Right lobe of liver (tissue), 6 donors: ENCODE results near the gene PODXL2. TPM values are rescaled to one million over a fixed set of nuclear protein-coding genes. Genes with fewer than 3 reads are reported as not detected.

Experiments
- ATAC-seq, 4 donors: fragments of 200-7000 bp; cut with Tn5 transposase; one replicate each; pipeline ENCODE4 v1.9.1; 2020; ENCODE audit warnings: mild to moderate bottlenecking in 4 of 4, moderate library complexity in 4 of 4
- DNase-seq, 3 donors: peaks; one replicate each; pipeline ENCODE4 v3.0.0-alpha.2; 2020
- H3K27ac ChIP-seq, 3 donors: fragments of 200-600 bp; one replicate each; pipeline ENCODE4 v1.8.0; 2022
- H3K27me3 ChIP-seq, 2 donors: fragments of 200-600 bp; one replicate each; pipeline ENCODE4 v1.8.0; 2022
- H3K36me3 ChIP-seq, 4 donors: fragments of 200-600 bp; sonication (generic) in 1 of 4; one replicate each; pipeline versions ENCODE4 v1.5.1 to v1.8.0; 2017 to 2022; ENCODE audit warnings: control low read depth in 1 of 4
- H3K4me1 ChIP-seq, 4 donors: fragments of 200-600 bp; sonication (generic) in 1 of 4; one replicate each; pipeline versions ENCODE4 v1.5.1 to v1.8.0; 2017 to 2022; ENCODE audit warnings: control low read depth in 1 of 4
- H3K4me3 ChIP-seq, 3 donors: fragments of 200-600 bp; one replicate each; pipeline ENCODE4 v1.8.0; 2022
- H3K9me3 ChIP-seq, 4 donors: fragments of 200-600 bp; sonication (generic) in 1 of 4; one replicate each; pipeline versions ENCODE4 v1.5.1 to v1.8.0; 2017 to 2022; ENCODE audit warnings: control low read depth in 1 of 4
- CTCF ChIP-seq, 4 donors: fragments of 200-600 bp in 3 of 4; fragments of 450-650 bp in 1 of 4; IDR thresholded peaks; one replicate each; pipeline versions ENCODE4 v1.5.1 to v1.8.0; 2016 to 2022; ENCODE audit warnings: antibody characterized with exemption in 4 of 4, mild to moderate bottlenecking in 2 of 4
- POLR2A ChIP-seq: fragments of 450-650 bp; IDR thresholded peaks from one replicate; pipeline ENCODE4 v1.6.1; 2017; ENCODE audit warnings: antibody characterized with exemption, mild to moderate bottlenecking
- WGBS: methylation state at CpG from one replicate; pipeline ENCODE4 v1.1.6; 2018; ENCODE audit warnings: low coverage, low lambda C conversion rate; ENCODE audit not compliant: insufficient coverage; ENCODE audit errors: missing lambda C conversion rate; 5-methylcytosine and 5-hydroxymethylcytosine counted together
- intact Hi-C, 2 donors: fragments of 100-400 bp; cut with DNase I; formaldehyde crosslinking; loops; one replicate each; pipeline versions ENCODE4 v1.11.2 to v1.14.1; 2022
- total RNA-seq, 6 experiments: library from RNA; depleted of rRNA in 2 of 6; stranded (reverse); fragments of >200 nt in 2 of 6; fragmentation: NEBNext Ultra II Directional in 3 of 6; extraction: Animal tissue kit (Norgen Biotek cat#: 25700) in 3 of 6; gene quantifications; one replicate each; pipeline versions ENCODE4 v1.1.0 to v1.2.4, GENCODE V29; 2016 to 2023
- donor health status: DM: no; HTN: yes; CAD: no.
- donor health status: DM: no; HTN: no; CAD: no.
- donor health status: DM: no; HTN: no; CAD: no.
- donor health status: DM: no; HTN: yes; CAD: no.
- donor health status: DM: no; HTN: yes; CAD: no.

PODXL2 gene
- total RNA-seq, 6 experiments from 2014 or later, result 0.19 to 1.6 (median 0.63) TPM

GRCh38 chr3:127675651-127676391 lies 46.8 kb downstream of the PODXL2 start:
- intact Hi-C loops, result loop anchor here in 1 of 2 donors (10.0 kb wide), 1 partner anchor 289 kb away; no protein-coding TSS in a partner anchor
- Histone ChIP-seq H3K27ac (no peak overlapping the region), H3K27me3 (no peaks in the 10 kb centered on the region), H3K9me3 (no peaks in the 10 kb centered on the region), H3K36me3 (no peaks in the 10 kb centered on the region), H3K4me1 (peaks cover 0 to 10% (median 3%) of the 10 kb centered on the region in 4 donors), H3K4me3 (no peak overlapping the region)
- TF ChIP-seq POLR2A, result no peak
- TF ChIP-seq CTCF (IDR thresholded peaks at IDR 0.05), result no peak
- WGBS, result 87% methylated on average over 3 of the region's 29 CpGs
- no peak for ATAC-seq
- DNase-seq, result peak; percentile 15 to 43 (median 40)

GRCh38 chr3:127676456-127676855 lies 47.5 kb downstream of the PODXL2 start:
- TF ChIP-seq POLR2A (no peak), CTCF (IDR thresholded peaks at IDR 0.05) (no peak)
- Histone ChIP-seq H3K4me1 (peaks cover 0 to 10% (median 3%) of the 10 kb centered on the region in 4 donors), H3K27me3 (no peaks in the 10 kb centered on the region), H3K9me3 (no peaks in the 10 kb centered on the region), H3K27ac (no peak overlapping the region), H3K36me3 (no peaks in the 10 kb centered on the region), H3K4me3 (no peak overlapping the region)
- no CpG with 5 or more reads among the region's 4 CpGs for WGBS
- DNase-seq, result peak in 2 of 3 donors; percentile 14 to 28
- ATAC-seq, result no peak
- intact Hi-C loops, result loop anchor here in 1 of 2 donors (10.0 kb wide), 1 partner anchor 288 kb away; no protein-coding TSS in a partner anchor

- no peak overlapping the region for H3K4me3 ChIP-seq
- no peak for ATAC-seq
- H3K27me3 ChIP-seq, result no peaks in the 10 kb centered on the region
- H3K36me3 ChIP-seq, result no peaks in the 10 kb centered on the region
- intact Hi-C loops, result loop anchor here in 1 of 2 donors (10.0 kb wide), 1 partner anchor 288 kb away; no protein-coding TSS in a partner anchor
- H3K4me1 ChIP-seq, result peaks cover 0 to 10% (median 3%) of the 10 kb centered on the region in 4 donors
- H3K9me3 ChIP-seq, result no peaks in the 10 kb centered on the region
- no peak overlapping the region for H3K27ac ChIP-seq
- DNase-seq, result peak; percentile 14 to 51 (median 42)
- 80% methylated on average over 2 of the region's 21 CpGs for WGBS
- TF ChIP-seq CTCF (IDR thresholded peaks at IDR 0.05) (no peak), POLR2A (no peak)
Observed at GRCh38 chr3:127676921-127677351, 48.0 kb downstream of the PODXL2 start.

GRCh38 chr3:127677541-127678314 lies 48.7 kb downstream of the PODXL2 start:
- no peaks in the 10 kb centered on the region for H3K36me3 ChIP-seq
- no peak overlapping the region for H3K4me3 ChIP-seq
- ATAC-seq (no peak), DNase-seq (peak; percentile 20 to 54 (median 45))
- 100% methylated on average over 2 of the region's 17 CpGs for WGBS
- no peaks in the 10 kb centered on the region for H3K27me3 ChIP-seq
- TF ChIP-seq POLR2A (no peak), CTCF (IDR thresholded peaks at IDR 0.05) (no peak)
- H3K4me1 ChIP-seq, result peaks cover 0 to 6% (median 3%) of the 10 kb centered on the region in 4 donors
- intact Hi-C loops, result loop anchor here in 1 of 2 donors (10.0 kb wide), 1 partner anchor 287 kb away; no protein-coding TSS in a partner anchor
- H3K27ac ChIP-seq, result no peak overlapping the region
- H3K9me3 ChIP-seq, result no peaks in the 10 kb centered on the region
